HTR-8/SVneo (cell line): ENCODE measurements around the gene SMIM10L2A.
"Not testable (repeated sequence)": the region's sequence is repeated elsewhere in the genome, so short reads cannot be mapped to it uniquely, and the experiment has no call there.

Experiments used
- DNase-seq: peaks from one replicate; pipeline ENCODE4 v3.0.0; 2011; ENCODE audit warnings: low spot score, mixed read lengths; ENCODE audit not compliant: insufficient read length
- FAIRE-seq: peaks from 2 replicates; lab custom pipeline; 2011; peaks lifted over from hg19 to GRCh38; lab: Jason Lieb, UNC

The SMIM10L2A gene

DNA sequence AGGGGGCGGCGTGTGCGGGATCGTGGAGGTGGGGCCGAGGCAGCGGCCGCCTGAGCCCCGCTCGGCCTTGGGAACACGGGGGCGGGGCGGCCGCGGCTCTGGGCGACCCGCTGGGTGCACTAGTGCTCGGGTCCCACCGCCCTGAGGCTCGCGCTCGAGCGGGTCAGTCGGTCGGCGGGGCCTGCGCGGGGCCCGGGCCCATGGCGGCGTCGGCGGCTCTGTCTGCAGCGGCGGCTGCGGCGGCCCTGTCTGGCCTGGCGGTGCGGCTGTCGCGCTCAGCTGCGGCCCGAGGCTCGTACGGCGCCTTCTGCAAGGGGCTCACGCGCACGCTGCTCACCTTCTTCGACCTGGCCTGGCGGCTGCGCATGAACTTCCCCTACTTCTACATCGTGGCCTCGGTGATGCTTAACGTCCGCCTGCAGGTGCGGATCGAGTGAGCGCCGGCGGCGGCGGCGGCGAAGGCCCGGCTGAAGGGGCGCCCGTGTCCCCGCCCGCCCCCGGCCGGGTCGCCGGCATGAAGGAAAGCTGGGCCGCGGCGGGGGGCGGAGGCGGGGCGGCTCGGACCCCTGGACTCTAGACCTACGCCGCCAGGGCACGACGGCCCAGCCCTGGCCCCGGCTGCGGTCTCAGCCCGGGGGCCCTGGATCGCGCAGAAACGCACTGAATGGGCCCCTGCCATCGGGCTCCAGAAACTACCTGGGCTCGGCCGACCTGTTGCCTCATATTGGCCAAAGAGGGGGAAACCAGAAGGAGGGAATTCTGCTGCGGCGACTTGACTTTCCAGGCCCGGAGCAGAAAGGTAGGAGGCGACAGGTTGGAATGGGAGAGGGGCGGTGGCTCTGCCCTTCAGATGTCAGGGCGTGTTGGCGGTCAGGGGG is at the start of gene SMIM10L2A:
SMIM10L2A (plus strand) TSS at position 13 of the 878 bp plus-strand sequence; CDS start at position 201, 188 bp downstream.
- FAIRE-seq: no peak
- DNase-seq: no peak

DNA sequence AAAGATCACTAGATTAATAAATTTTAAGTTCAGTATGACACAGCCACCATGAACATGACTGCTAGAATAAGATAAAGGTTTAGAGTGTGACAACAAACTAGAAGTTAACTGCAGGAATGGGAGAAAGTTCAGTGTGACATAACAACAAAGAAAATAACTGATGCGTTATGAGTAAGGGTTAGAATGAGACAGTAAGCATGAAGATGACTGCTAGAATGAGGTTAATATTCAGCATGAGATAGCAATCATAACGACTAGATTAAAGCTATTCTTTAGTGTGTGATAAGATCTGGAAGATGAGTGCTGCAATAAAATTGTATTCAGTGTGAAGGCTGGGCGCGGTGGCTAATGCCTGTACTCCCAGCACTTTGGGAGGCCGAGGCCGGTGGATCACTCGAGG is 48.4 kb upstream of the SMIM10L2A start:
- DNase-seq: no peak
- FAIRE-seq: no peak

DNA sequence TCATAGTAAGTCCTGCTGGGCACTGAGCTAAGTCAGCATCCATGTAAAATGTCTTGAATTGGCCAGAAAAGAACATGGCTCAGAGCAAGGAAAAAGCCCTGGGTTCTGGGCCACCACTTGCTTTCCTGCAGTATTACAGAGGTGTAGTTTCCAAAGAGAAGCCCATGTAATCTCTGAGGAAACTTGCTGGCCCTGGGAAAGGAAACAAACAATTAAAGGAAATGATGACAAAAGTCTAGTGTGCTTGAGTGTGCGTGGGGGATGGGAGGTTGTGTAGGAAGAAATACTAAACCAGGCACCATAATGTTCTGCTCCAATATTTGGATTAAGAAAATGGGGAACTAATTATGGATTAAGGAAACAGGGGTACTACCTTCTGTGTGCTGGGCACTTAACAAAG is 39.5 kb upstream of the SMIM10L2A start:
- DNase-seq: no peak
- no peak for FAIRE-seq

DNA sequence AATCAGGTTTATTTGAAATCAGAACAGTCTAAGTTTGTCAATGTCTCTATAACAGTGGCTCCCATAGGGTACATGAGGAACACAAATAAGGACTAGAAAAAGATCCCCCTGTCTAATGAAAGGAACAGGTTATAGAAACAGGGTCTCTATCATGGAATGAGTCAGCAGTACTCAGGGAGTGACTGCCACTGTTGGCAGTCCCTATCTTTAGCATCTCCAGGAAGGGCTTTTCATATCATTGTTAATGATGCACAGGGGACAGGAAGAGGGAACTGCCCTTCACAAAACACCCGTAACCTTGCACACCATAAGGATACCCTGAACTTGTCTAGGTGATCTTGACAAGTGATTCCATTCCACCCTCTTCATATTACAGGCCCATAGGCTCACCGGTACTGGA is 38.5 kb upstream of the SMIM10L2A start:
- DNase-seq (no peak), FAIRE-seq (no peak)

DNA sequence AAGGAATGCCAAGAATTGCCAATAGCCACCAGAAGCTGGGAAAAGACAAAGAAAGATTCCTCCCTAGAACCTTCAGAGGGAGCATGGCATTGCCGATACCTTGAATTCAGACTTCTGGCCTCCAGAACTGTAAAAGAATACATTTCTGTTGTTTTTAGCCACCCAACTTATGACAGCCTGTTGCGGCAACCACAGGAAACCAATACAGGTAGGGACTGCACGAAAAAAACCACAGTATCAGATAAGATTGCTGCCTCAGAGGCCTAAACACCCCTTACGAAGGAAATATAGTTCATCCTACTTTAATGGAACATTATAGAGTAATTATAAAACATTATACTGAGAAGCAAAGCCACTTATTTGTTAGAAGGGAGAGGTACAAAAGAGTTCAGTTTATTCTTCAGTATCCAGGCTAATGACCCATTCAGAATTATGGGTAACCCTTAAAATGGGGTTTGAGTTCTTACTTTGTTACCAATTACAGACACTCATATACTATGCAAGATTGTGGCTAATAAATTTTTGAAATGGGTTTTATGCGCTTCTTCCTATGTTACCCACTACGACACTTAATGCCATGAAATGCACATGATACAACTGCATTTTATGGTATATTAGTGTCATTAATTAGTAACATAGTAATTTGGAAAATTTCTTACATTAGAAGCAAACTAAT is 37.4 kb upstream of the SMIM10L2A start:
- FAIRE-seq: no peak

DNA sequence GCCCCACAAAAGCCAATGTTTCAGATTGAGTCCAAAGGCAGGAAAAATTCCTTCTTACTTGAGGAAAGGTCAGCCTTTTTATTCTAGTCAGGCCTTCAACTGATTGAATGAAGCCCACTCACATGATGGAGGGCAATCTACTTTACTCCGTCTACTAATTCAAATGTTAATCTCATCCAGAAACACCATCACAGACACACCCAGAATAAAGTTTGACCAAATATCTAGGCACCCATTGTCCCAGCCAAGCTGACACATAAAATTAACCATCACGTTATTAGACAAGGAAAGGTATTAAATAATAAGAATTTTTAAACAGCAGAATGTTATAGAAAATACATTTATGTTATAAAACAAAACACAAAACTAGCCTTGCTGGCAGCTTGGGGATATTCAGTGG is 32.9 kb upstream of the SMIM10L2A start:
- FAIRE-seq (no peak), DNase-seq (no peak)

More for the DNA sequence above, 37.4 kb upstream of the SMIM10L2A start:
- no peak for DNase-seq

DNA sequence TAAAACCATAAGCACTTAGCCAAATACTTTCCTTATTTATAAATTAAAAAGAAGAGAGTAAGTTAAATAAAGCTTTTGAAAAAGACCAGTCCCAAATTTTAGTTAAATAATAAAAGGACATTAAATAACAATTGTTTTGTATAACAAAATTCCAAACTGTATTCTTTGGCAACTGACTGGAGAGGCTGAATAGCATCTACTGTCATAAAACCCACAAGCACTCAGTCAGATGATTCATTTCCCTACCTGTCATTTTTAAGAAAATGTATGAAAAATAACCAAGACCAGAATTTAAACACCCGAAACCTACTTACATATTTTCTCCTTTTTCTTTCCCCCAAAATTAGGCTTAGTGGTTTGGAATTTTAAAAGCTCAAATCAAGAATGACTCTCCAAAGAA is 32.5 kb upstream of the SMIM10L2A start:
- no peak for DNase-seq
- no peak for FAIRE-seq

DNA sequence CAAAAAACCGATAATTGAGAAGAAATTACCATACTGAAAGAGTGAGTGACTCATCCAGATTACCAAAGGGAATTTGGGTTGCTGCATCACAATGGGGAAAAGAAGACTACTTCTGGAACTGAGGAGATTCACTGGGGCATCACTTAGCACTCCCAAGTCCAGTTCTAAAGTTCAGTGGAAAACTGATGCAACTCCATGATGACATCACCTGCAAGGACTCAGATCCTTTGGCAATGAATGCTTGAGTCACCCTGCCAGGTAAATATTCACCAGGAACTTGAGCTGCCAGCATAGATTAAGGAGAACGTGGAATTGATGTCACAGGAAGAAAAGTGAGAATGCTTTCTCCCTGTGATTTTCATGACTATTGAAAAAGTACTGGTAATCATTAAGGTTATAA is 32.0 kb upstream of the SMIM10L2A start:
- DNase-seq (no peak), FAIRE-seq (no peak)

DNA sequence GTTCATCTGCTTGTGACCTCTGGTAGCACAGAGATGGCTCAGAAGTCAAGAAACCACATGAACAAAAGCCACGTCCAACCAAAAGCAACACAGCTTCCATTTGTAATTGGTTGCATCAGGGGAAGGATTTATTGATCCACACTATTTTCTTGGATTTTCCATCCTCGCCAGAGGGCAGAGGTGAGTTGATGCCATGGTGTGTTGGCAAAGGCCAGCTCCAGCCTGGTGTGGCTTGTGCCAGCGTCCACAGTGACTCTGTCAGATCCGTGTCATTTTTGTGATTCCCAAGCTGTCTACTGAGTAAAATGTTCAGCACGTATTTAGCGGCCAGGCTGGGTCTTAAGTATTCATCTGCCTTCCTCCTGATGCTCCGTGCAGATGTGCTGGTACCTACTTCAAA is 30.0 kb upstream of the SMIM10L2A start:
- no peak for FAIRE-seq
- no peak for DNase-seq

DNA sequence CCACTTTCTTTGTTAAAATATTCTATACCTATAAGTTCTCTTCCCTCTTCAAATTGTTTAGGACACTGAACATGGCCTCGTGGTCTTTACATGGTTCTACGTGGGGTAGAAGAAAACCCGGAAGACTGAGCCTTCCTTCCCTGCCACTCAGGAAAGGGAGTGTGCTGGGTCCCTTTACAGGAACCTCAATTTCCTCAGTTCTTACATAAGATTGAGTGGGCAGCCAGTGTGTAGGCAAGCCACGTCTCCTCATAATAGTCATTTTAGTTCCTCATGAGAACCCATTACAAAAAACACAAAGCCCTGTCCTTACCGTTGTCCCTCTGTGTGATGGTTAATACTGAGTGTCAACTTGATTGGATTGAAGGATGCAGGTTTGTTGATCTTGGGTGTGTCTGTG is 28.7 kb upstream of the SMIM10L2A start:
- FAIRE-seq: no peak
- no peak for DNase-seq

DNA sequence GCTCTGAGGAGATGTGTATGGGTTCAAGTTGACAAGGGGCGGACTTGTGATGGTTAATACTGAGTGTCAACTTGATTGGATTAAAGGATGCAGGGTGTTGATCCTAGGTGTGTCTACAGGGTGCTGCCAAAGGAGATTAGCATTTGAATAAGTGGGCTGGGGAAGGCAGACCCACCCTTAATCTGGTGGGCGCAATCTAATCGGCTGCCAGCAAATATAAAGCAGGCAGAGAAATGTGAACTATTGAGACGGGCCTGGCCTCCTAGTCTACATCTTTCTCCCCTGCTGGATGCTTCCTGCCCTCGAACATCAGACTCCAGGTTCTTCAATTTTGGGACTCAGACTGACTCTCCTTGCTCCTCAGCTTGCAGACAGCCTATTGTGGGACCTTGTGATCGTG is 26.7 kb upstream of the SMIM10L2A start:
- FAIRE-seq (no peak), DNase-seq (no peak)

DNA sequence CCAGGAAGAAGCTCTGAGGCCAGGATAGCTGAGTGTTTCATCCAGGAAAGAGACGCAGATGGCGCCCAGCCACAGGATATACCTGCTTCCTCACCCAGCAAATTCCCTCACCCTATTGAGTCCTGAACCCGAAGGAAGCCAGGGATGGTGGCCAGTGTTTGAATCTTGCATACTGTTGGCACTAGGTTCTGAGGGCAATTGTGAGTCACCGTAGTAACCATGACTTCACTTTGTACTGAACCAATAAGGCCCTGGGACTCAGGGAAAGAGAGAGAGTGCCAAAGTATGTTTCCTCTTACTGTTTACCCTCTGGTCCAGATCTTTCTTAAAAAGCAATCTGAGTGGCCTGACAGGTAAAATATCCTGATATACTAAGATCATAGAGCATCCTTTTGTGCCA is 25.6 kb upstream of the SMIM10L2A start:
- FAIRE-seq (no peak), DNase-seq (no peak)

DNA sequence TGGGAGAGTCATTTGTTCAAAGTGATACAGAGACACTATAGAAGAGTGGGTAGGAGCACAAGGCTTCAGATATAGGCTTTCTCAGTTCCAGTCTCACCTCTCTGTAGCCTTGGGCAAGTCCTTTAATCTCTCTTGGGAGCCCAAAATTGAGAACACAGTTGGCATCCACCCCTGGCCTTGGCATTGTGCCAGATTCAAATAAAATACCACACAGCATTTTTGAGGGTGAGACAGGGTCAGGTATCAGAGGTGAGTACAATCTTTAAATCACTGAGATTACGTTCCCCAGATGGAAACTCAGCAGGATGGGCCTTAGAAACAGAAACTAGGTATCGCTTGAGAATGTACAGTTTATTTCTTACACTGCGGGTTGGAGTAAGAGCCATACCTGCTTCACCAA is 25.2 kb upstream of the SMIM10L2A start:
- no peak for DNase-seq
- no peak for FAIRE-seq

DNA sequence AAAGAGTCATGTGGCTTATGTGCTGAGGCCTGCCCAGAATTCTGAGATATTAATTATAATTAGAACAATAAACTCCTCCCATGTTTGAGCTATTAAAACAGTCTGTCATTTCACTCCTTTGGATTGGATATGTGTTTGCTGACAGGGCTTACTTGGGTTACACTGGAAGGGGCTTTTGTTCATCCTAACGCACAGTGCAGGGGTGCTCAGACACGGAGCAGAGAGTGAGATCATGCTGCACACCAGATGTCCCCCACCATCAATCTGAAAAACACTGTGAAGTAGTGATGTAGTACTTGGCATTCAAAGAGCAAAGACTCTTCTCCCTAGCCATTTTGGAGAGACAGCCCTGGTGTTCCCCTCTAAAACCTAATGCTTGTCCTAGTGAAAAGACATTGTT is 24.1 kb upstream of the SMIM10L2A start:
- DNase-seq (no peak), FAIRE-seq (no peak)

DNA sequence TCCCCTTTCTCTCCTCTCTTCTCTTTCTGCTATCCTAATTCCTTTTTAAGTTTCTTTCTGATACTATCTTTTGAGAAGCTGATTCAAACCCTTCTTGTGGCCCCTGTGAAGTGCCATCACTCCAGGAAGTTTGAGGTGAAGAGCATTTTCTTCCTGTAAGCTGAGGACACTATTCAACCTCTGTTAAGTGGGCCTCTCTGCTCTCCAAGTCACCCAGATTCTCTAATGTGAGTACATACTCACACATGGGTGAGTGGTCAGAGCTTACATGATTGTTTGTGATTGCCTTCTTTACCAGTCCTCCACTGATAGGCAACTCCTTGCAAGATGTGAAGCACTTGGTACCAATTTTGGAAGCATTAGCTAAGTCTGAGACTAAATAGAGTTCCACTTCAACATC is 18.4 kb upstream of the SMIM10L2A start:
- DNase-seq (no peak), FAIRE-seq (no peak)

DNA sequence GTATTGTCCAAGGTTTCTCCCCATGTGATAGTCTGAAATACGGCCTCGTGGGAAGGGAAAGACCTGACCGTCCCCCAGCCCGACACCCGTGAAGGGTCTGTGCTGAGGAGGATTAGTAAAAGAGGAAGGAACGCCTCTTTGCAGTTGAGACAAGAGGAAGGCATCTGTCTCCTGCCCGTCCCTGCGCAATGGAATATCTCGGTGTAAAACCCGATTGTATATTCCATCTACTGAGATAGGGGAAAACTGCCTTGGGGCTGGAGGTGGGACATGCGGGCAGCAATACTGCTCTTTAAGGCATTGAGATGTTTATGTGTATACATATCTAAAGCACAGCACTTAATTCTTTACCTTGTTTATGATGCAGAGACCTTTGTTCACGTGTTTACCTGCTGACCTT is 15.3 kb upstream of the SMIM10L2A start:
- FAIRE-seq, DNase-seq: not testable (repeated sequence)

DNA sequence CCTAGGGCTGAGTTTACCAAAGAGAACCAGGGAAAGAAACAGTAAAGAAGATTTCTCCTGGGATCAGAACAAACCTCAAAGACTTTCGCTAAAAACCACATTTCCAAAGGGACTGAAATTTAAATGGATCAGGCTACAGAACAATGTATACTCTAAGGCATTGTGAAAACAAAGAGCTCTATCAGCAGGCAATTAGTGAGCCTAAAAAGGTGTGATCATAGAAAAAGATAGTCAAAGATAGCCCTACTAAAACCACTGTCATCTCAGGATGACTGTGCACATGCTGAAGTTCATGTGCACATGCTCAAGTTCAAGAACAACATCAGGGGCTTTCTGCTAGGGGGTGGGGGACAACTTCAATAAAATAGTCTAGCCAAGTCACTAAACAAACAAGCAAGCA is 12.9 kb upstream of the SMIM10L2A start:
- FAIRE-seq (no peak), DNase-seq (no peak)

DNA sequence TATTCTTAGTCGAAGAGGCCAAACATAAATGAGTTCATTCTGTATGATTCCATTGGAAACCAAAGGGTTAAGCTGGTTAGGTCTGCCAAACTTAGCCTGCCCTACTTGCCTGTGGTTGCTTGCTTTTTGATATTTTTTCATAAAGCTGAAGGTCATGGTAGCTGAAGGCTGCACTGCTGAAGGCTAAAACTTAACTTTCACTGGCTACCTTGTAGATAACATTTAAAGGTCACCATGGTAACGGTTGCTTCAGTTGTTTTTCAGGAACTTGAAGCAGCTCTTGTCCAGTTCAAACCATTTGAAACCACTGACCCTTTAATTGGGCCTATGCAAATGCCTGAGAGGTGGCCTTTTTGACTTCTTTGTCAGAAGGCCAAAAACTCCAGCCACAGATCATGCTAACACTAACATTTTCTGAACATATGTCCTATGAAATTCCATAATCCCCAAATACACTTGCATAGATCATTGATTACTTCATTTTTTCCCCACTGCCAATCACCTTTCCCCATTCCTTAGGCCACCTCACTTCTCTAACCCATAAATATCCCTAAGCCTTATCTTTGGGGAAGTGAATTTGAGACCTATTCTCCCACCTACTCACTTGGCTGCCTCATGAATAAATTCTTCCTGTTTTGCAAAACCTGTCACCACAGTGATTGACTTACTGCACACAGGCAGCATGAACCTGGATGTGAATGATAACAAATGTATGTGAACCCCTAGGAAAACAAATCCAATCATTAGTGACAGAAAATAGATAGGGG is 10.7 kb upstream of the SMIM10L2A start:
- DNase-seq (no peak), FAIRE-seq (no peak)

DNA sequence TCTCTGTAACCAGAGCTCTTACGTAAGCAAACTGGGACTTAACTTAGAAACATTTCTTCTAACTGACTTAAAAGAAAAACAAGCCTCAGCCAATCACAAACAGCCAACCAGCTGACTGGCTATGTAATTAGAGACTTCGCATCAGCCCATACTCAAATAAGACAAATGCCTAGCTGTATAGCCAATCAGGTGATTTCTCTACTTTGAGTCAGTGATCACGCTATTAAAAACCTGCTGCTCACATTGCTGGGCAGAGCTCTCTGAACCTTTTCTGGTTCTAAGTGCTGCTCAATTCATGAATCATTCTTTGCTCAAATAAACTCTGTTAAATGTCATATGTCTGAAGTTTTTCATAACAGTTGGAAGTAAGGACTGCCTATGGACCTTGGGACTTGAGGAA is 9.9 kb upstream of the SMIM10L2A start:
- no peak for FAIRE-seq
- no peak for DNase-seq

DNA sequence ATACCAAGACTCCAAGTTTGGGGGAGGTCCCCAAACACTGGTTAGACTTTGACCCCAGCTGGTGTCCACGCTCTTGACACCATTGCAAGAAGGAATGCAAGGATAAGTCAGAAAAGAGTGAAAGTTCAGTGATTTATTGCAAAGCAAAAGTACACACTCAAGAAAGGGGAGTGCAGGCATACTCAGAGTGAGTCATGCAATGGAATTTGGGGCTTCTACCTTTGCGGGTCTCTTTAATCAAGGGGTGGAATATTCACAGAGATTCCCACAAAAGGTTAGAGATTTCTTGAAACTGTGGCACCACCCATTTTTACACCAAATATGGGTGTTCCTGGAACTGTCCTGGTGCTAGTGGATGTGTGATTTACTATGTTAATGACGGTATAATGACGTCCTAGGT is 5.2 kb upstream of the SMIM10L2A start:
- no peak for FAIRE-seq

DNA sequence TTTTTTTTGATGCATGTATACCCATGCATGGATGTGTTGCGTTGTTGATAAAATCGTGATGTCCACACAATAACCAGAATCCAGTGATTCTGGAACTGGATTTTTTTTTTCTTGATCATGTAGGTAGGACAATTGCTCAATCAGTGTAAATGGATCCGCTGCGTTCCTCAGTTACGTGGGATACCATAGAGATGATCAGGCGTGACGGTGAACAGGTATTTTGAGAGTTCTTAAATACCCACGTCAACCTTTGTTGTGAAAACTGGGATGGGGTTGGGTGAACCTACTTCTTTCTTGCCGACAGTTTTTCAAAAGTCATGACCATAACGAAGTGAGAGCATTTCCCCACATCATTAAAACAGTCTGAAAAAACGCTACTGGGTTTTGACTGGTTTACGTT is 913 bp upstream of the SMIM10L2A start:
- DNase-seq (no peak), FAIRE-seq (no peak)

More for the DNA sequence above, 5.2 kb upstream of the SMIM10L2A start:
- DNase-seq: no peak
